ENCODE results near the gene UBE2F. TPM values are rescaled to one million over a fixed set of nuclear protein-coding genes. Genes with fewer than 3 reads are reported as not detected.

Gene UBE2F
- total and polyA plus RNA-seq, 2 of the 13 experiments (the other 11 are each of a cell fraction or from before 2014, with no cell fraction given), result 35.4 to 73.1 TPM

DNA sequence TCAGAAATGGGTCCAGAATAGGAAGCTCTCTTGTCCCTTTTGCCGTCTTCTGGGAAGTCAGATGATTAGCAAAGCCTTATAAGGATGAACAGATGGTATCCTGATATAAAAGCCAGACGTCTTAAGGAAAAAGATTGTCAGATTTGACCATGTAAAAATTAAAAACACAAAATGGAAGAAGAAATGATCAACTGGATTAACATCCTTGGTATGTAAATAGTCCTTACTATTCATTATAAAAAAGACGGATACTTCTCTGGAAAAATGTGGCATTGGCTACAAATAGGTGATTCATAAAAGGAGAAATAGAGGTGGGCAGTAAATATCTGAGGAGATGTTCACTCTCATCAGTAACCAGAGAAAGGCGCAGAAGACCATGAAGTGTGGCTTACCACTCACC, 60.2 kb downstream of the UBE2F start (continued):
- TF ChIP-seq ZBTB14 (CRISPR knock-in tag; IDR thresholded peaks at IDR 0.05) (no peak), CREBL2 (CRISPR knock-in tag; IDR thresholded peaks at IDR 0.05; ENCODE audit: borderline replicate concordance) (no peak), ATAD3A (CRISPR knock-in tag; IDR thresholded peaks at IDR 0.05) (no peak), ZNF773 (CRISPR knock-in tag; IDR thresholded peaks at IDR 0.05; ENCODE audit: borderline replicate concordance) (no peak)

DNA sequence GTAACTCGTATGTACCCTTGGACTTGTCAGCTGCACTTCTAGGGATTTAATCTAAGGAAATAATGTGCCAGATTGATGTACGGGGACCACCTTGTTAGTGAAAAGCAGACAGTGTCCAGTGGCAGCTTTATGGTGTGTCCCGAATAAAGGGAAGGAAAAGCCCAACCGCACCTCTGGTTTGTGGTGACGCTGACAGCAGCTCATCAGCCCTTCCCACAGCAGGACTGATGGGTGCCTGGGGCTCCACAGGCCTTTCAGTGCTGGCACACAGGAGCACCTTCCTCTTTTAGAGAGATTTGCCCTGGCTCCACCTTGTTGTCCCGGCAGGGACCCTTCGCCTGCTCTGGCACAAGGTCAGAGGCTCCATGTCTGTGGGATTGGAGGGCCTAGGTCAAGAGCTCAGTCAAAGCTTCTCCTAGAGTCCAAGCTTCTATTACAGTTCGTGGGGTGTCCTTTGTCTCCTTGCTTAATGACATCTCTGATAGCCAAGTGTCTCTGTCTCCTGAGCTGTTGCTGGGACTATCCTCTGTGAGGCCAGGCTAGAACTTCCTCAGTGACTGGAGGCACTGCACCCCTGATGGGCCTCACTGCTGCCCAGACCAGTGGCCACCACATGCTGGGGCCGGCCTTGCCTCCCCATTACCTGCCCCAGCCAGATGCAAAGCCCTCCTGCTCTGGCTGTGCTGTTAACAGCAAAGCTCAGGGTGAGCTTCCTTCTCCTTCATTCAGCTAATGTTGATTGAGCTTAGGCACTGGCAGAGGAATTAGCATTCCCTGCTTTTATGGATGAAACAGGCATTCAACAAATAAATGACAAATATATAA, 61.0 kb downstream of the UBE2F start:
- Histone ChIP-seq H3K4me2 (ENCODE audit: low read depth, low read length) (no peak overlapping the region), H3K9me3 (ENCODE audit: low read length) (no peaks in the 10 kb centered on the region), H3K9ac (ENCODE audit: insufficient read depth, low read depth, low read length) (no peak overlapping the region), H4K20me1 (ENCODE audit: insufficient read depth, low read length) (no peaks in the 10 kb centered on the region), H3K4me1 (ENCODE audit: insufficient read depth, low read length) (peaks cover 14% of the 10 kb centered on the region), H3K27ac (ENCODE audit: extremely low read length, insufficient read depth, low read length) (no peak overlapping the region), H2AFZ (ENCODE audit: low read length) (no peak overlapping the region), H3K27me3 (ENCODE audit: control insufficient read depth in 1 of 2, insufficient read depth in 2 of 2, low read length in 2 of 2) (no peaks in the 10 kb centered on the region), H3K79me2 (ENCODE audit: insufficient read depth, low read length) (no peaks in the 10 kb centered on the region), H3K4me3 (replicated peaks in 1 of 3; ENCODE audit: insufficient read depth in 1 of 3, low read depth in 2 of 3, low read length in 3 of 3) (no peak overlapping the region), H3K36me3 (replicated peaks in 1 of 2; ENCODE audit: control insufficient read depth in 1 of 2, insufficient read depth in 2 of 2, low read length in 2 of 2) (peaks cover 20 to 42% of the 10 kb centered on the region in 2 experiments)
- FAIRE-seq (no peak), DNase-seq (ENCODE audit: low spot score) (no peak), ATAC-seq (no peak)
- no TSS peak for BruUV-seq (replicated peaks)
- intact Hi-C loops (cut with micrococcal nuclease; ENCODE audit: unreplicated experiment) (no loop called here), in situ Hi-C loops (cut with HindIII; ENCODE audit: extremely low pct_ligation_motif_present, low pct_unique_long_range_greater_than_20kb) (no loop called here)
- no peak for TF ChIP-seq FIP1L1 (IDR thresholded peaks at IDR 0.05; ENCODE audit: borderline replicate concordance, insufficient read depth, low read depth, low read length)
- peak; percentile 36; the same call in 1 of the 2 replicates for TF ChIP-seq SP2 (CRISPR knock-in tag; IDR thresholded peaks at IDR 0.05)
- no peak for TF ChIP-seq ZNF552 (CRISPR knock-in tag; IDR thresholded peaks at IDR 0.05; ENCODE audit: borderline replicate concordance)
- TF ChIP-seq, protein P1, sequence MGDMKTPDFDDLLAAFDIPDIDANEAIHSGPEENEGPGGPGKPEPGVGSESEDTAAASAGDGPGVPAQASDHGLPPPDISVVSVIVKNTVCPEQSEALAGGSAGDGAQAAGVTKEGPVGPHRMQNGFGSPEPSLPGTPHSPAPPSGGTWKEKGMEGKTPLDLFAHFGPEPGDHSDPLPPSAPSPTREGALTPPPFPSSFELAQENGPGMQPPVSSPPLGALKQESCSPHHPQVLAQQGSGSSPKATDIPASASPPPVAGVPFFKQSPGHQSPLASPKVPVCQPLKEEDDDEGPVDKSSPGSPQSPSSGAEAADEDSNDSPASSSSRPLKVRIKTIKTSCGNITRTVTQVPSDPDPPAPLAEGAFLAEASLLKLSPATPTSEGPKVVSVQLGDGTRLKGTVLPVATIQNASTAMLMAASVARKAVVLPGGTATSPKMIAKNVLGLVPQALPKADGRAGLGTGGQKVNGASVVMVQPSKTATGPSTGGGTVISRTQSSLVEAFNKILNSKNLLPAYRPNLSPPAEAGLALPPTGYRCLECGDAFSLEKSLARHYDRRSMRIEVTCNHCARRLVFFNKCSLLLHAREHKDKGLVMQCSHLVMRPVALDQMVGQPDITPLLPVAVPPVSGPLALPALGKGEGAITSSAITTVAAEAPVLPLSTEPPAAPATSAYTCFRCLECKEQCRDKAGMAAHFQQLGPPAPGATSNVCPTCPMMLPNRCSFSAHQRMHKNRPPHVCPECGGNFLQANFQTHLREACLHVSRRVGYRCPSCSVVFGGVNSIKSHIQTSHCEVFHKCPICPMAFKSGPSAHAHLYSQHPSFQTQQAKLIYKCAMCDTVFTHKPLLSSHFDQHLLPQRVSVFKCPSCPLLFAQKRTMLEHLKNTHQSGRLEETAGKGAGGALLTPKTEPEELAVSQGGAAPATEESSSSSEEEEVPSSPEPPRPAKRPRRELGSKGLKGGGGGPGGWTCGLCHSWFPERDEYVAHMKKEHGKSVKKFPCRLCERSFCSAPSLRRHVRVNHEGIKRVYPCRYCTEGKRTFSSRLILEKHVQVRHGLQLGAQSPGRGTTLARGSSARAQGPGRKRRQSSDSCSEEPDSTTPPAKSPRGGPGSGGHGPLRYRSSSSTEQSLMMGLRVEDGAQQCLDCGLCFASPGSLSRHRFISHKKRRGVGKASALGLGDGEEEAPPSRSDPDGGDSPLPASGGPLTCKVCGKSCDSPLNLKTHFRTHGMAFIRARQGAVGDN (CRISPR knock-in tag; IDR thresholded peaks at IDR 0.05), result peak; percentile 19; the same call in 1 of the 2 replicates
- 99% methylated on average over 6 of the region's 9 CpGs for WGBS (ENCODE audit: low lambda C conversion rate)
- ChIA-PET CTCF (ENCODE audit: low intra/inter-chr PET ratio, low total read pairs) (no interaction called here), POLR2A (interaction anchor here (0.5 to 2.8 kb wide), 2 partner anchors 33 to 40 kb away, joined by 3 to 14 read pairs; partner anchors contain the start of gene SCLY)
